H9 (cell line): ENCODE data around the gene CCNY. TPM values are rescaled to one million over a fixed set of nuclear protein-coding genes. Genes with fewer than 3 reads are reported as not detected.

Experiments used
- DNase-seq: peaks from one replicate; pipeline ENCODE4 v3.0.0-alpha.2; 2017
- H2AFZ ChIP-seq: one replicate; pipeline ENCODE4 v1.6.1; 2013; ENCODE audit warnings: mild to moderate bottlenecking, low read length, control low read depth, moderate library complexity
- H2AK5ac ChIP-seq: 2 replicates; pipeline ENCODE4 v1.6.1; 2013; ENCODE audit warnings: low read length, control low read depth, mixed read lengths; ENCODE audit not compliant: insufficient read length
- H2BK120ac ChIP-seq: one replicate; pipeline ENCODE4 v1.6.1; 2013; ENCODE audit warnings: low read depth, mild to moderate bottlenecking, low read length, control low read depth, inconsistent platforms; ENCODE audit not compliant: poor library complexity, severe bottlenecking
- H2BK12ac ChIP-seq: 2 replicates; pipeline ENCODE4 v1.6.1; 2013; ENCODE audit warnings: low read length, control low read depth, mixed read lengths, low read depth; ENCODE audit not compliant: insufficient read length
- H2BK15ac ChIP-seq: 2 replicates; pipeline ENCODE4 v1.6.1; 2013; ENCODE audit warnings: low read depth, low read length, control low read depth
- H2BK20ac ChIP-seq: one replicate; pipeline ENCODE4 v1.6.1; 2013; ENCODE audit warnings: low read depth, mild to moderate bottlenecking, low read length, control low read depth, inconsistent platforms; ENCODE audit not compliant: poor library complexity, severe bottlenecking
- H2BK5ac ChIP-seq: 2 replicates; pipeline ENCODE4 v1.6.1; 2013; ENCODE audit warnings: low read length, control low read depth, mixed read lengths; ENCODE audit not compliant: insufficient read length
- H3K14ac ChIP-seq: 2 replicates; pipeline ENCODE4 v1.6.1; 2013; ENCODE audit warnings: low read length, control low read depth; ENCODE audit not compliant: insufficient read depth
- H3K18ac ChIP-seq: 2 replicates; pipeline ENCODE4 v1.6.1; 2013; ENCODE audit warnings: low read depth, mild to moderate bottlenecking, mixed read lengths, low read length, control low read depth; ENCODE audit not compliant: insufficient read length
- H3K23ac ChIP-seq: 2 replicates; pipeline ENCODE4 v1.6.1; 2013; ENCODE audit warnings: low read length, control low read depth, mixed read lengths, low read depth; ENCODE audit not compliant: insufficient read length
- H3K23me2 ChIP-seq: 2 replicates; pipeline ENCODE4 v1.6.1; 2013; ENCODE audit warnings: low read depth, mild to moderate bottlenecking, mixed read lengths, low read length, control low read depth; ENCODE audit not compliant: insufficient read length, poor library complexity, severe bottlenecking
- H3K27ac ChIP-seq: 2 replicates; pipeline ENCODE4 v1.5.1; 2013; ENCODE audit warnings: low read length, control low read depth, mixed read lengths, low read depth; ENCODE audit not compliant: insufficient read length
- H3K27me3 ChIP-seq: 2 replicates; pipeline ENCODE4 v1.6.1; 2013; ENCODE audit warnings: low read length, control low read depth, inconsistent platforms; ENCODE audit not compliant: insufficient read depth
- H3K4ac ChIP-seq: 2 replicates; pipeline ENCODE4 v1.6.1; 2013; ENCODE audit warnings: low read depth, mild to moderate bottlenecking, control low read depth, inconsistent platforms, low read length, moderate library complexity
- H3K4me1 ChIP-seq: 2 replicates; pipeline ENCODE4 v1.6.1; 2013; ENCODE audit warnings: low read length, control low read depth, inconsistent platforms; ENCODE audit not compliant: insufficient read depth
- H3K4me2 ChIP-seq: 2 replicates; pipeline ENCODE4 v1.6.1; 2013; ENCODE audit warnings: low read length, control low read depth, mixed read lengths; ENCODE audit not compliant: insufficient read length, insufficient read depth
- H3K56ac ChIP-seq: 2 replicates; pipeline ENCODE4 v1.6.1; 2013; ENCODE audit warnings: low read depth, mild to moderate bottlenecking, mixed read lengths, low read length, control low read depth; ENCODE audit not compliant: insufficient read length
- H3K79me1 ChIP-seq: 2 replicates; pipeline ENCODE4 v1.6.1; 2013; ENCODE audit warnings: low read depth, mild to moderate bottlenecking, moderate library complexity, low read length, control low read depth, inconsistent platforms; ENCODE audit not compliant: insufficient read depth, poor library complexity, severe bottlenecking
- H3K79me2 ChIP-seq: 2 replicates; pipeline ENCODE4 v1.6.1; 2013; ENCODE audit warnings: low read length, control low read depth, inconsistent platforms; ENCODE audit not compliant: insufficient read depth
- H3K9ac ChIP-seq: 2 replicates; pipeline ENCODE4 v1.6.1; 2013; ENCODE audit warnings: low read length, control low read depth, mixed read lengths; ENCODE audit not compliant: insufficient read length; ENCODE audit errors: extremely low read depth
- H3K9me3 ChIP-seq: one replicate; pipeline ENCODE4 v1.6.1; 2013; ENCODE audit warnings: low read depth, low read length, inconsistent platforms; ENCODE audit not compliant: control insufficient read depth
- H3T11ph ChIP-seq: one replicate; pipeline ENCODE4 v1.6.1; 2013; ENCODE audit warnings: mild to moderate bottlenecking, low read length, control low read depth, inconsistent platforms
- H4K20me1 ChIP-seq: one replicate; pipeline ENCODE4 v1.6.1; 2013; ENCODE audit not compliant: control insufficient read depth, insufficient read length, insufficient read depth
- H4K5ac ChIP-seq: 2 replicates; pipeline ENCODE4 v1.6.1; 2013; ENCODE audit warnings: low read depth, mild to moderate bottlenecking, mixed read lengths, low read length, control low read depth; ENCODE audit not compliant: insufficient read length
- H4K8ac ChIP-seq: replicated peaks from 2 replicates; pipeline ENCODE4 v1.6.1; 2013; ENCODE audit warnings: low read length, control low read depth, mixed read lengths, low read depth; ENCODE audit not compliant: insufficient read length
- H4K91ac ChIP-seq: 2 replicates; pipeline ENCODE4 v1.6.1; 2013; ENCODE audit warnings: low read depth, mild to moderate bottlenecking, moderate library complexity, mixed read lengths, low read length, control low read depth; ENCODE audit not compliant: insufficient read length
- H3K27ac Mint-ChIP-seq, 3 experiments: 2 replicates in 2 of 3; 3 replicates in 1 of 3; pipeline ENCODE4 v1.8.0; 2020 to 2021; ENCODE audit warnings: mixed read lengths in 3 of 3, mild to moderate bottlenecking in 1 of 3, moderate library complexity in 1 of 3
- H3K27me3 Mint-ChIP-seq: 2 replicates; pipeline ENCODE4 v1.8.0; 2021; ENCODE audit warnings: low read depth, mild to moderate bottlenecking, moderate library complexity, mixed read lengths
- H3K36me3 Mint-ChIP-seq, 3 experiments: 2 replicates in 2 of 3; 3 replicates in 1 of 3; pipeline ENCODE4 v1.8.0; 2020 to 2021; ENCODE audit warnings: low read depth in 3 of 3, mixed read lengths in 3 of 3; ENCODE audit not compliant: insufficient read depth in 1 of 3
- H3K4me1 Mint-ChIP-seq, 2 experiments: 2 replicates each; pipeline ENCODE4 v1.8.0; 2020; ENCODE audit warnings: mixed read lengths in 2 of 2
- H3K4me3 Mint-ChIP-seq, 2 experiments: 2 replicates in 1 of 2; 3 replicates in 1 of 2; pipeline ENCODE4 v1.8.0; 2020 to 2021; ENCODE audit warnings: mild to moderate bottlenecking in 2 of 2, mixed read lengths in 2 of 2, moderate library complexity in 1 of 2
- H3K9me3 Mint-ChIP-seq, 2 experiments: 2 replicates in 1 of 2; 3 replicates in 1 of 2; pipeline ENCODE4 v1.8.0; 2020; ENCODE audit warnings: mild to moderate bottlenecking in 2 of 2, mixed read lengths in 2 of 2, moderate library complexity in 1 of 2
- CTCF ChIP-seq: fragments of 200-600 bp; sonication (generic); conservative IDR thresholded peaks from 3 replicates; pipeline ENCODE4 v1.8.0; 2021; ENCODE audit warnings: antibody characterized with exemption, mild to moderate bottlenecking
- WGBS: extraction: QIAGEN DNeasy Blood & Tissue Kit; methylation state at CpG from one replicate; pipeline ENCODE4 v1.1.7; 2013; ENCODE audit warnings: missing lambda C conversion rate, low lambda C conversion rate, mixed read lengths; ENCODE audit not compliant: insufficient read length; ENCODE audit errors: extremely low coverage; 5-methylcytosine and 5-hydroxymethylcytosine counted together
- total RNA-seq: library from RNA; stranded (reverse); gene quantifications from 2 replicates; pipeline ENCODE4 v1.2.1, GENCODE V29; 2021

CCNY gene
- total RNA-seq, 1 experiment from 2014 or later, result 62.1 TPM

GRCh38 chr10:35614312-35614711 is 278.0 kb downstream of the CCNY start:
- no peak overlapping the region for H2AK5ac ChIP-seq
- no peak overlapping the region for H3K4ac ChIP-seq
- no CpG with 5 or more reads among the region's 5 CpGs for WGBS
- H3K79me1 ChIP-seq, result no peaks in the 10 kb centered on the region
- Mint-ChIP-seq H3K27ac (no peak overlapping the region; a peak in 1 of 7 replicates), H3K9me3 (peaks cover 12 to 16% of the 10 kb centered on the region in 2 experiments), H3K4me3 (no peak overlapping the region), H3K36me3 (peaks cover 7 to 11% (median 11%) of the 10 kb centered on the region in 3 experiments), H3K4me1 (peaks cover 3 to 5% of the 10 kb centered on the region in 2 experiments; a peak in 3 of 4 replicates), H3K27me3 (no peaks in the 10 kb centered on the region)
- H3K79me2 ChIP-seq, result no peaks in the 10 kb centered on the region
- no peak overlapping the region for H2BK15ac ChIP-seq
- H3K9me3 ChIP-seq, result no peaks in the 10 kb centered on the region
- H2BK5ac ChIP-seq, result no peak overlapping the region
- H3K4me2 ChIP-seq, result no peak overlapping the region
- H3K23ac ChIP-seq, result no peak overlapping the region
- H3K23me2 ChIP-seq, result no peaks in the 10 kb centered on the region
- no peak for TF ChIP-seq CTCF
- H4K5ac ChIP-seq, result no peak overlapping the region
- H4K20me1 ChIP-seq, result no peaks in the 10 kb centered on the region
- no peak overlapping the region for H2BK20ac ChIP-seq
- H3K27me3 ChIP-seq, result no peaks in the 10 kb centered on the region; the same call in 1 of the 2 replicates
- H3K18ac ChIP-seq, result no peak overlapping the region
- H4K91ac ChIP-seq, result no peak overlapping the region
- no peak overlapping the region for H2BK120ac ChIP-seq
- no peaks in the 10 kb centered on the region for H3K4me1 ChIP-seq
- no peak overlapping the region for H3K27ac ChIP-seq
- H2AFZ ChIP-seq, result no peak overlapping the region
- H2BK12ac ChIP-seq, result no peak overlapping the region
- H3T11ph ChIP-seq, result no peak overlapping the region
- no peak overlapping the region for H4K8ac ChIP-seq
- no peak overlapping the region for H3K9ac ChIP-seq
- DNase-seq, result no peak
- H3K56ac ChIP-seq, result no peak overlapping the region
- no peak overlapping the region for H3K14ac ChIP-seq

Other genes with a start within 250 kb of the CCNY start
- gene CUL2, start 246.2 kb upstream of the CCNY start, total RNA-seq, result 43.3 and 43.5 TPM in 2 replicates
- gene CREM, start 209.7 kb upstream of the CCNY start, total RNA-seq, result 19.7 and 20.0 TPM in 2 replicates